ENCODE measurements around the gene SSR1. TPM values are rescaled to one million over a fixed set of nuclear protein-coding genes. Genes with fewer than 3 reads are reported as not detected.

Gene SSR1
- total RNA-seq, 4 donors from 2014 or later: 26.6 to 65.7 (median 36.8) TPM

- no peaks in the 10 kb centered on the region for H3K27me3 ChIP-seq
- DNase-seq: no peak
- no peak overlapping the region for H3K4me3 ChIP-seq
- H3K4me1 ChIP-seq: no peaks in the 10 kb centered on the region
- H3K36me3 ChIP-seq: peaks cover 0 to 69% (median 0%) of the 10 kb centered on the region in 3 donors
- no peaks in the 10 kb centered on the region for H3K9me3 ChIP-seq
- TF ChIP-seq POLR2A (IDR thresholded peaks at IDR 0.05): no peak
- TF ChIP-seq, protein P1, sequence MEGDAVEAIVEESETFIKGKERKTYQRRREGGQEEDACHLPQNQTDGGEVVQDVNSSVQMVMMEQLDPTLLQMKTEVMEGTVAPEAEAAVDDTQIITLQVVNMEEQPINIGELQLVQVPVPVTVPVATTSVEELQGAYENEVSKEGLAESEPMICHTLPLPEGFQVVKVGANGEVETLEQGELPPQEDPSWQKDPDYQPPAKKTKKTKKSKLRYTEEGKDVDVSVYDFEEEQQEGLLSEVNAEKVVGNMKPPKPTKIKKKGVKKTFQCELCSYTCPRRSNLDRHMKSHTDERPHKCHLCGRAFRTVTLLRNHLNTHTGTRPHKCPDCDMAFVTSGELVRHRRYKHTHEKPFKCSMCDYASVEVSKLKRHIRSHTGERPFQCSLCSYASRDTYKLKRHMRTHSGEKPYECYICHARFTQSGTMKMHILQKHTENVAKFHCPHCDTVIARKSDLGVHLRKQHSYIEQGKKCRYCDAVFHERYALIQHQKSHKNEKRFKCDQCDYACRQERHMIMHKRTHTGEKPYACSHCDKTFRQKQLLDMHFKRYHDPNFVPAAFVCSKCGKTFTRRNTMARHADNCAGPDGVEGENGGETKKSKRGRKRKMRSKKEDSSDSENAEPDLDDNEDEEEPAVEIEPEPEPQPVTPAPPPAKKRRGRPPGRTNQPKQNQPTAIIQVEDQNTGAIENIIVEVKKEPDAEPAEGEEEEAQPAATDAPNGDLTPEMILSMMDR (IDR thresholded peaks at IDR 0.05): no peak
- H3K27ac ChIP-seq: no peak overlapping the region
Measured at GRCh38 chr6:7249391-7249790, 63.6 kb downstream of the SSR1 start.

DNA sequence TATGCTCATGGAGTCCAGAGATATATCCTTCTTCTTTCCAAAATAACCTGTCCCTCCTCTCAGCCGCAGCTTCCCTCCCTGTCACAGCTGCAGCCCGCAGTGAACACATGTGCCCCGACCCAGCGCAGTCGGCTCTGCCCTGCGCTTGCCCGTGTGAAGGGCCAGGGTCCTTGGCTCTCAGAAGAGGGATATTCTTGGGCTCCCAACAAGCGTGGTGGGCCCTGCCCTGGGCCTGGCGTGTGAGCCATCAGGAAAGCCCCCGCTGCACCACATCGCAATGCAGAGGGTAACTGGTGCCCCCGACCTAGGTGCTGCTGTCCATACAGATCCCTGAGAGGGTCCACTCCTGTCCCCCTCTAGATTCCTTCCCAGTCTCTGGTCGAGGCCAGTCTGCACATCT, 65.2 kb downstream of the SSR1 start:
- H3K36me3 ChIP-seq: peaks cover 0 to 69% (median 0%) of the 10 kb centered on the region in 3 donors
- H3K27ac ChIP-seq: no peak overlapping the region
- no peak for TF ChIP-seq POLR2A (IDR thresholded peaks at IDR 0.05)
- TF ChIP-seq, protein P1 (IDR thresholded peaks at IDR 0.05): no peak
- H3K9me3 ChIP-seq: no peaks in the 10 kb centered on the region
- no peak overlapping the region for H3K4me3 ChIP-seq
- DNase-seq: no peak
- H3K4me1 ChIP-seq: peaks cover 0 to 10% (median 0%) of the 10 kb centered on the region in 4 donors
- no peaks in the 10 kb centered on the region for H3K27me3 ChIP-seq

DNA sequence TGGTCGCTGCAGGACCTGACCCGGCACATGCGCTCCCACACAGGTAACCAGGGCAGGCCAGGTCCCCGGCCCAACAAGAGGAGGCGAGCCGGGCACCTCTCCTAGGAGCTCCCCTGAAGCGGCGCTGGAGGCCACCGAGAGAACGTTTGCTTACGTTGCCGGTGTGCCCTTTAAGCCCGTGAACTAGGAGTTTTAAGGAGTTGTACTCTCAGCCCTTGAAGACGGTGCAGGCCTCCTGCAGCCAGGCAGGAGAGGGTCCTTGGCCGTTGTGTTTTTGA, 65.9 kb downstream of the SSR1 start:
- Histone ChIP-seq H3K36me3 (peaks cover 0 to 64% (median 0%) of the 10 kb centered on the region in 3 donors), H3K4me3 (no peak overlapping the region), H3K27me3 (no peaks in the 10 kb centered on the region), H3K4me1 (peaks cover 0 to 15% (median 2%) of the 10 kb centered on the region in 4 donors), H3K9me3 (no peaks in the 10 kb centered on the region), H3K27ac (no peak overlapping the region)
- no peak for DNase-seq
- TF ChIP-seq POLR2A (IDR thresholded peaks at IDR 0.05): no peak
- TF ChIP-seq, protein P1 (IDR thresholded peaks at IDR 0.05): no peak

DNA sequence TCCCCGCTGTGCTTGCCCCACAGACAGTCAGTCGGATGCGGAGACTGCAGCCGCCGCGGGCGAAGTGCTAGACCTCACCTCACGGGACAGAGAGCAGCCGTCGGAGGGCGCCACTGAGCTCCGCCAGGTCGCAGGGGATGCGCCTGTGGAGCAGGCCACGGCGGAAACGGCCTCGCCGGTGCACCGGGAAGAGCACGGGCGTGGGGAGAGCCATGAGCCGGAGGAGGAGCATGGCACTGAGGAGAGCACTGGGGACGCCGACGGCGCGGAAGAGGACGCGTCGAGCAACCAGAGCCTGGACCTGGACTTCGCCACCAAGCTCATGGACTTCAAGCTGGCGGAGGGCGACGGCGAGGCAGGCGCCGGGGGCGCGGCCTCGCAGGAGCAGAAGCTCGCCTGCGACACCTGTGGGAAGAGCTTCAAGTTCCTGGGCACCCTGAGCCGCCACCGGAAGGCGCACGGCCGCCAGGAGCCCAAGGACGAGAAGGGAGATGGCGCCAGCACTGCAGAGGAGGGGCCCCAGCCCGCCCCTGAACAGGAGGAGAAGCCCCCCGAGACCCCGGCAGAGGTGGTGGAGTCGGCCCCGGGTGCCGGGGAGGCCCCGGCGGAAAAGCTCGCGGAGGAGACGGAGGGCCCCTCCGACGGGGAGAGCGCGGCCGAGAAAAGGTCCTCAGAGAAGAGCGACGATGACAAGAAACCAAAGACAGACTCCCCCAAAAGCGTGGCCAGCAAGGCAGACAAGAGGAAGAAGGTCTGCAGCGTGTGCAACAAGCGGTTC, 66.4 kb downstream of the SSR1 start:
- H3K36me3 ChIP-seq: peaks cover 0 to 58% (median 0%) of the 10 kb centered on the region in 3 donors
- TF ChIP-seq, protein P1 (IDR thresholded peaks at IDR 0.05): no peak
- no peak for TF ChIP-seq POLR2A (IDR thresholded peaks at IDR 0.05)
- H3K9me3 ChIP-seq: no peaks in the 10 kb centered on the region
- no peak overlapping the region for H3K27ac ChIP-seq
- no peaks in the 10 kb centered on the region for H3K27me3 ChIP-seq
- no peak overlapping the region for H3K4me3 ChIP-seq
- peak in 1 of 3 donors; percentile 35 for DNase-seq
- peaks cover 0 to 20% (median 4%) of the 10 kb centered on the region in 4 donors for H3K4me1 ChIP-seq

DNA sequence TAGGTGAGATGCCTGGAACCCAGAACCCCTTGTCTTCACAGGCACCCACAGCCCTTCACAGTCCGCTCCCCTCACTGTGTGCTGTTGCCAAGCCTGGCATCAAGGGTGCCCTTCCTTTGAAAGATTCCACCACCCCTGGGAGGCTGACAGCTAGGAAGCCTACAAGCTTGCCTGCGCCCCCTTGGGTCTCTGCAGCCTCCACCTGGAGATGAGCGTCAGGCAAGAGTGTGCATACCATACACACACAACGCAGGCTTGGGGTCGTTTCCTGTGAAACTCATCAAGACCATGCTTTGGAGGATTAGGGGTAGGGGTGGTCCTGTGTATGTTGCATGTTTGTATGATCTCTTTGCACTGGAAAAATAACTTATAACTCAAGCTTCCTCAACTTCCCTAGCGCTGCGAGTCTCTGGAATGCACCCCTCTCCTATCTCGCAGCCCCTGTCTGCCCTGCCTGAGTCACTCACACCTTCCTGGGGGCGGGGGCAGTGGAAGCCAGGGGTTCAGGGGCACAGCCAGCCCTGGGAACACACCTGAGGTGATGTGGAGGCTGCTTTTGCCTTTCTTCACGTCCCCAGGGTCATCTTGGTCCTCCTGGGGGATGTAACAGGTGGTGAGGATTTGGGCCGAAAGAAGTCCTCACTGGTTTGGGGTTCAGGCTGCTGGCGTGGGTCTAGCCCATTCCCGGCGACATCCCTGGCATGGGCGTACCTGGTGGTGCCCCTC, 67.2 kb downstream of the SSR1 start:
- no peaks in the 10 kb centered on the region for H3K9me3 ChIP-seq
- H3K4me3 ChIP-seq: no peak overlapping the region
- no peak for TF ChIP-seq POLR2A (IDR thresholded peaks at IDR 0.05)
- TF ChIP-seq, protein P1 (IDR thresholded peaks at IDR 0.05): no peak
- H3K4me1 ChIP-seq: peaks cover 0 to 24% (median 4%) of the 10 kb centered on the region in 4 donors
- H3K36me3 ChIP-seq: peaks cover 0 to 57% (median 0%) of the 10 kb centered on the region in 3 donors
- H3K27ac ChIP-seq: no peak overlapping the region
- H3K27me3 ChIP-seq: no peaks in the 10 kb centered on the region
- DNase-seq: no peak

Data from Peyer's patch (tissue), 4 donors.